ENCODE results near the gene REV3L.
"Not testable (repeated sequence)": the region's sequence is repeated elsewhere in the genome, so short reads cannot be mapped to it uniquely, and the experiment has no call there.

REV3L gene

DNA sequence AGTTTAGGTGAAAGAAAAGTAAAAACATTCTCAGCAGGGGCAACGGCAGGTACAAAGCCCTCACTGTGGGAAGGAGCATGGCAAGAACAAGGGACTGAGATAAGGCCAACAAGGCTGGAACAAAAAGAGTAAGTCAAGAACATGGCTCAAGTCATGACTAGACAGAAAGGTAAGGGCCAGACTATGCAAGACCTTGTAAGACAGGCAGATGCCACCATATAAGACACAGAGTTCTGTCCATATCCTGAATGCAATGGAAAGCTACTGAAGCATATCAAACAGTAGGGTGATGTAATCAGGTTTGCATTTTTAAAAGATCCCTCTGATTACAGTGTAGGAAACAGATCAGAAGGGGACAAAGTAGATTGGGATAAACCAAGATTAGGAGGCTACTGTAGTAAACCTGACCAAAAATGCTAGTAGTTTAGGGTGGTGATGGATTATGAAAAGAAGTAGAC, 5.5 kb downstream of the REV3L start:
- H3K4me3 ChIP-seq (ENCODE audit: low read length): no peak overlapping the region
- H3K27ac ChIP-seq (ENCODE audit: low read length): no peak overlapping the region

DNA sequence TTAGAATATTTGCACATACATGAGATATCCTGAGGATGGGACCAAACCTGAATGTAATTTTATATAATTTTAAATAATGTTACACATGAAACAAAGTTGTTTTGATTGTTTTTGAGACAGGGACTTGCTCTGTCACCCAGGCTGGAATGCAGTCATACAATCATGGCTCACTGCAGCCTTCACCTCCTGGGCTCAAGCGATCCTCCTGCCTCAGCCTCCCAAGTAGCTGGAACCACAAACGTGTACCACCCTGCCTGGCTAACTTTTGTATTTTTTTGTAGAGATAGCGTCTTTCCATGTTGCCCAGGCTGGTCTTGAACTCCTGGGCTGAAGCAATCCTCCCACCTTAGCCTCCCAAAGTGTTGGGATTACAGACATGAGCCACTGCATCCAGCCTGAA, 7.0 kb downstream of the REV3L start:
- not testable (repeated sequence) for H3K27ac ChIP-seq (ENCODE audit: low read length); H3K4me3 ChIP-seq (ENCODE audit: low read length); H3K36me3 ChIP-seq (ENCODE audit: control insufficient read depth, low read depth, low read length); H3K9ac ChIP-seq (ENCODE audit: low read length); H3K9me3 ChIP-seq (ENCODE audit: control insufficient read depth, low read depth, low read length)
- Histone ChIP-seq H3K27me3 (ENCODE audit: control insufficient read depth, insufficient read depth, low read length) (peaks cover 75% of the 10 kb centered on the region), H3K4me1 (ENCODE audit: control insufficient read depth, low read depth, low read length) (peaks cover 23% of the 10 kb centered on the region)

More for the DNA sequence above, 5.5 kb downstream of the REV3L start:
- Histone ChIP-seq H3K27me3 (ENCODE audit: control insufficient read depth, insufficient read depth, low read length) (peaks cover 87% of the 10 kb centered on the region), H3K9me3 (ENCODE audit: control insufficient read depth, low read depth, low read length) (no peaks in the 10 kb centered on the region), H3K4me1 (ENCODE audit: control insufficient read depth, low read depth, low read length) (peaks cover 32% of the 10 kb centered on the region), H3K36me3 (ENCODE audit: control insufficient read depth, low read depth, low read length) (no peaks in the 10 kb centered on the region), H3K9ac (ENCODE audit: low read length) (no peak overlapping the region)

DNA sequence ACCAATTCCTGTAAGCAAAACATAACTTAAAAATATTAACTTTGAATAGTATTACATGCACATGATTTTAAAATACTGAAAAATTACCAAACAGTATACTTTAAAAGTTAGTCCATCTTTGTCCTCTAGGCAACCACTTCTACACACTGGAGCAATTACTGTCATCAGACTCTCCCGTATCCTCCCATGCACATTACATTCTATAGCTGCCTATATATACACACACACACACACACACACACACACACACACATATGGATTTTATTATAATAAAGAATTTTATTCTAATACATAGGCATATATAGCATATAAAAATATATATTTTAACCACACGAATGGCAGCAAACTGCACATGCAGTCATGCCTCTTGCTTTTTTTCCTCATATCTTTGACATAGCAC, 8.2 kb downstream of the REV3L start:
- Histone ChIP-seq H3K4me1 (ENCODE audit: control insufficient read depth, low read depth, low read length) (peaks cover 21% of the 10 kb centered on the region), H3K9me3 (ENCODE audit: control insufficient read depth, low read depth, low read length) (no peaks in the 10 kb centered on the region), H3K36me3 (ENCODE audit: control insufficient read depth, low read depth, low read length) (no peaks in the 10 kb centered on the region), H3K27ac (ENCODE audit: low read length) (no peak overlapping the region), H3K4me3 (ENCODE audit: low read length) (no peak overlapping the region), H3K9ac (ENCODE audit: low read length) (no peak overlapping the region), H3K27me3 (ENCODE audit: control insufficient read depth, insufficient read depth, low read length) (peaks cover 62% of the 10 kb centered on the region)

GRCh38 chr6:111474106-111474505, 8.9 kb downstream of the REV3L start:
- Histone ChIP-seq H3K27me3 (ENCODE audit: control insufficient read depth, insufficient read depth, low read length) (peaks cover 55% of the 10 kb centered on the region), H3K9me3 (ENCODE audit: control insufficient read depth, low read depth, low read length) (no peaks in the 10 kb centered on the region), H3K36me3 (ENCODE audit: control insufficient read depth, low read depth, low read length) (no peaks in the 10 kb centered on the region), H3K4me3 (ENCODE audit: low read length) (no peak overlapping the region), H3K4me1 (ENCODE audit: control insufficient read depth, low read depth, low read length) (peaks cover 20% of the 10 kb centered on the region), H3K27ac (ENCODE audit: low read length) (no peak overlapping the region), H3K9ac (ENCODE audit: low read length) (no peak overlapping the region)

DNA sequence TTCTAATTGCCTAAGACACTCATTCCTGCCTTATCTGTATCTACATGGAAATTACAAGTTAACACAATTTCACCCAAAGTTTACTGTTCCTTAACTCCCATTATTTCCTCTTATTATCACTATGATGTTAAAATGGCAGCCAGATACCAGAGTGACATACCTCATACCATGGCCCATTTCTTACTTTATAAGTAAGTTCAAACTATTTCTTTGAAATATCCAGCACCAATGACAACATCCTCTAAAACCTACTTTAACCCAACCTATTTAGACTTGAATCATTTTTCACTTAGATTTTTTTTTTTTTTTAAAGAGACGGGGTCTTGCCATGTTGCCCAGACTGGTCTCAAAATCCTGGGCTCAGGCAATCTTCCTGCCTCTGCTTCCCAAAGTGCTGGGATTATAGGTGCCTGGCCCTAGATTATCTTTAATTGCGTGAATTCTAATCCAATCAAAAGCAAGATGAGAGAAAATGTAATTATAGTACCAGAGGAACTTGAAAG, 10.0 kb downstream of the REV3L start:
- no peaks in the 10 kb centered on the region for H3K9me3 ChIP-seq (ENCODE audit: control insufficient read depth, low read depth, low read length)
- no peak overlapping the region for H3K27ac ChIP-seq (ENCODE audit: low read length)
- no peak overlapping the region for H3K9ac ChIP-seq (ENCODE audit: low read length)
- peaks cover 10% of the 10 kb centered on the region for H3K4me1 ChIP-seq (ENCODE audit: control insufficient read depth, low read depth, low read length)
- peaks cover 44% of the 10 kb centered on the region for H3K27me3 ChIP-seq (ENCODE audit: control insufficient read depth, insufficient read depth, low read length)
- H3K36me3 ChIP-seq (ENCODE audit: control insufficient read depth, low read depth, low read length): no peaks in the 10 kb centered on the region
- no peak overlapping the region for H3K4me3 ChIP-seq (ENCODE audit: low read length)

GRCh38 chr6:111471958-111472357, 11.1 kb downstream of the REV3L start:
- no peaks in the 10 kb centered on the region for H3K4me1 ChIP-seq (ENCODE audit: control insufficient read depth, low read depth, low read length)
- H3K36me3 ChIP-seq (ENCODE audit: control insufficient read depth, low read depth, low read length): no peaks in the 10 kb centered on the region
- no peak overlapping the region for H3K4me3 ChIP-seq (ENCODE audit: low read length)
- no peaks in the 10 kb centered on the region for H3K9me3 ChIP-seq (ENCODE audit: control insufficient read depth, low read depth, low read length)
- no peak overlapping the region for H3K9ac ChIP-seq (ENCODE audit: low read length)
- no peak overlapping the region for H3K27ac ChIP-seq (ENCODE audit: low read length)
- H3K27me3 ChIP-seq (ENCODE audit: control insufficient read depth, insufficient read depth, low read length): peaks cover 34% of the 10 kb centered on the region

DNA sequence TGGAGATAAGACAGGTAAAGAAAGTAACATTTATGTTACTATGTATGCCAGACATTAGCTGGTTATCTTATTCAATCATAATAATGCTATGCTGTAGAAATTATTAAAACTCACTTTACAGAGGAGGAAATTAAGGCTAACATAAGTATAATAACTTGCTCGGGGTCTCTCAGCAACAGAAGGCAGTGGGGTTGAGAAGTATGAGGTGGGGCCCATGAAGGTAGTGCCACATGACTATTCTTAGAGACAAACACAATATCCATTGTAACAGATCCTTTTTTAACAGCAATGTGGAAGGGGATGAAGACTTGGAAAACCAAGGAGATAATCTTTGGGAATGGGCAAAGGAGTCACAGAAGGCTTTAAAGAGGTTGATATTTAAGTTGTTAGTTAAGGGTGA, 11.5 kb downstream of the REV3L start:
- Histone ChIP-seq H3K4me3 (ENCODE audit: low read length) (no peak overlapping the region), H3K9me3 (ENCODE audit: control insufficient read depth, low read depth, low read length) (no peaks in the 10 kb centered on the region), H3K4me1 (ENCODE audit: control insufficient read depth, low read depth, low read length) (no peaks in the 10 kb centered on the region), H3K36me3 (ENCODE audit: control insufficient read depth, low read depth, low read length) (no peaks in the 10 kb centered on the region), H3K9ac (ENCODE audit: low read length) (no peak overlapping the region), H3K27ac (ENCODE audit: low read length) (no peak overlapping the region), H3K27me3 (ENCODE audit: control insufficient read depth, insufficient read depth, low read length) (peaks cover 30% of the 10 kb centered on the region)

GRCh38 chr6:111470991-111471390, 12.0 kb downstream of the REV3L start:
- Histone ChIP-seq H3K27me3 (ENCODE audit: control insufficient read depth, insufficient read depth, low read length) (peaks cover 24% of the 10 kb centered on the region), H3K4me1 (ENCODE audit: control insufficient read depth, low read depth, low read length) (no peaks in the 10 kb centered on the region), H3K9me3 (ENCODE audit: control insufficient read depth, low read depth, low read length) (no peaks in the 10 kb centered on the region), H3K4me3 (ENCODE audit: low read length) (no peak overlapping the region), H3K36me3 (ENCODE audit: control insufficient read depth, low read depth, low read length) (no peaks in the 10 kb centered on the region), H3K9ac (ENCODE audit: low read length) (no peak overlapping the region), H3K27ac (ENCODE audit: low read length) (no peak overlapping the region)

DNA sequence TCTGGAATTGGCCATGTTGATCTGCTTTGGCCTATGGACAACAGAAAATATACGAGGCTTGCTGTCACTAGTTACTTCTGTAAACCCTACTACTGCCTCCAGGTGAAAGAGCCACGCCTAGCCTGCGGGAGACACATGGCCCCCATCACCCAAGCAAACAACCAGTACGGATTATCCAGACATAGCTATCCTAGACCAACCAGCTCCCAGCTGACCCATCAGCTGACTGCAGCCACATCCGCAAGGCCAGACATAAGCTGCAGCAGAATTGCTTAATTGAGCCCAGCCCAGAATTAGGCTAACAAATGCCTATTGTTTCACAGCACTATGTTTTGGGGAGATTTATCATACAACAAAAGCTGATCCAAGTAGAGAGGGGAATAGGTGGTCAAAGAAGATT, 13.5 kb downstream of the REV3L start:
- Histone ChIP-seq H3K27me3 (ENCODE audit: control insufficient read depth, insufficient read depth, low read length) (peaks cover 10% of the 10 kb centered on the region), H3K27ac (ENCODE audit: low read length) (no peak overlapping the region), H3K9me3 (ENCODE audit: control insufficient read depth, low read depth, low read length) (no peaks in the 10 kb centered on the region), H3K9ac (ENCODE audit: low read length) (no peak overlapping the region), H3K36me3 (ENCODE audit: control insufficient read depth, low read depth, low read length) (no peaks in the 10 kb centered on the region), H3K4me1 (ENCODE audit: control insufficient read depth, low read depth, low read length) (no peaks in the 10 kb centered on the region), H3K4me3 (ENCODE audit: low read length) (no peak overlapping the region)

GRCh38 chr6:111468329-111469012, 14.5 kb downstream of the REV3L start:
- no peaks in the 10 kb centered on the region for H3K9me3 ChIP-seq (ENCODE audit: control insufficient read depth, low read depth, low read length)
- H3K27ac ChIP-seq (ENCODE audit: low read length): no peak overlapping the region

GRCh38 chr6:111464184-111464583, 18.8 kb downstream of the REV3L start:
- H3K4me1 ChIP-seq (ENCODE audit: control insufficient read depth, low read depth, low read length): no peaks in the 10 kb centered on the region
- no peaks in the 10 kb centered on the region for H3K27me3 ChIP-seq (ENCODE audit: control insufficient read depth, insufficient read depth, low read length)
- no peak overlapping the region for H3K4me3 ChIP-seq (ENCODE audit: low read length)
- no peak overlapping the region for H3K9ac ChIP-seq (ENCODE audit: low read length)
- H3K36me3 ChIP-seq (ENCODE audit: control insufficient read depth, low read depth, low read length): no peaks in the 10 kb centered on the region
- H3K9me3 ChIP-seq (ENCODE audit: control insufficient read depth, low read depth, low read length): no peaks in the 10 kb centered on the region
- H3K27ac ChIP-seq (ENCODE audit: low read length): no peak overlapping the region

More at GRCh38 chr6:111468329-111469012, 14.5 kb downstream of the REV3L start:
- H3K36me3 ChIP-seq (ENCODE audit: control insufficient read depth, low read depth, low read length): no peaks in the 10 kb centered on the region
- no peaks in the 10 kb centered on the region for H3K4me1 ChIP-seq (ENCODE audit: control insufficient read depth, low read depth, low read length)
- no peak overlapping the region for H3K9ac ChIP-seq (ENCODE audit: low read length)
- no peak overlapping the region for H3K4me3 ChIP-seq (ENCODE audit: low read length)
- H3K27me3 ChIP-seq (ENCODE audit: control insufficient read depth, insufficient read depth, low read length): no peaks in the 10 kb centered on the region

DNA sequence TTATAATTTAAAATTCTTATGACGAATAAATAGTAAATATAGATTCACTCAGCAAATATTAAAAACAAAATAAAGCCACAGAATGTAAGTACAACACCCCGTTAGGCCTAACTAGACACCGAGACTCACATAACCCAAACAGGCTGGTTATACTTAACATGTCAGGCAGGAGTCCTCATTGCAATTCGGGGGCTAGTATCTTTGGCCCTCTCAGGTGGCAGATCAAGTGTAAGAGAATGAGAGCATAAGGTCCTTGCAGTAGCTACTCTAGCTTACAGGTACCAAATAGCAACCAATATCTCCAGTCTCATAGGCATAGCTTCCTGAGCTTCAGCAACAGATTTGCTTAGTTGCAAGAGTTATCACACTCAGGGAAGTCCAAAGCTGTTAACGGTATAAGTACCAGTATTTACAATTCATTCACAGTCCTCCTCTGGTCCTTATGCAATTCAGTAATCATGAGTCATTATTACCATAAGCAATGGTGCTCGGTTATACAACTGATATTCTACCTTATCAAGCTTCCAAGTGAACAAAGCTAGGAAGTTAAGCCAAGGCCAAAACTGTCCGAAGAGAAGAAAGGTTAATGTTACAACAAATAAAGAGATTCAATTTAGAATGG, 20.1 kb downstream of the REV3L start:
- Histone ChIP-seq H3K27me3 (ENCODE audit: control insufficient read depth, insufficient read depth, low read length) (no peaks in the 10 kb centered on the region), H3K4me1 (ENCODE audit: control insufficient read depth, low read depth, low read length) (no peaks in the 10 kb centered on the region), H3K36me3 (ENCODE audit: control insufficient read depth, low read depth, low read length) (no peaks in the 10 kb centered on the region), H3K4me3 (ENCODE audit: low read length) (no peak overlapping the region), H3K27ac (ENCODE audit: low read length) (no peak overlapping the region), H3K9me3 (ENCODE audit: control insufficient read depth, low read depth, low read length) (no peaks in the 10 kb centered on the region), H3K9ac (ENCODE audit: low read length) (no peak overlapping the region)

Data from iPS-18a (cell line).